K562 (cell line): ENCODE measurements around the gene GTPBP8. TPM values are rescaled to one million over a fixed set of nuclear protein-coding genes. Genes with fewer than 3 reads are reported as not detected.
A peak's percentile ranks its signal among the peaks of the same experiment; 100 is the strongest.

Experiments
- EGR1 ChIP-seq: fragments of 450-650 bp; conservative IDR thresholded peaks from 2 replicates; pipeline ENCODE4 v1.6.1; 2017; ENCODE audit warnings: mild to moderate bottlenecking
- GTF2E2 ChIP-seq: fragments of 200-800 bp; sonication (Bioruptor generic); IDR thresholded peaks from 2 replicates; pipeline ENCODE4 v1.6.1; 2016; ENCODE audit warnings: missing genetic modification characterization, missing compliant biosample characterization
- KDM5B ChIP-seq: fragments of 200-600 bp; sonication (generic); IDR thresholded peaks from 2 replicates; pipeline ENCODE4 v1.6.1; 2012; ENCODE audit warnings: low read depth, mild to moderate bottlenecking, moderate library complexity, low read length, control low read depth, inconsistent platforms; ENCODE audit not compliant: insufficient replicate concordance
- MCM5 ChIP-seq: fragments of 450-650 bp; IDR thresholded peaks from 2 replicates; pipeline ENCODE4 v1.6.1; 2016; ENCODE audit warnings: low read depth
- NBN ChIP-seq: fragments of 450-650 bp; IDR thresholded peaks from 2 replicates; pipeline ENCODE4 v1.6.1; 2016; ENCODE audit warnings: low read depth, mild to moderate bottlenecking
- TAF9B ChIP-seq: fragments of 450-650 bp; IDR thresholded peaks from 2 replicates; pipeline ENCODE4 v1.6.1; 2018; ENCODE audit warnings: mild to moderate bottlenecking; ENCODE audit not compliant: partially characterized antibody
- ZBTB1 ChIP-seq: sonication (generic); formaldehyde crosslinking; IDR thresholded peaks from 2 replicates; pipeline ENCODE4 v1.8.1; 2023; ENCODE audit warnings: missing genetic modification reagents, low read depth, mild to moderate bottlenecking, borderline replicate concordance
- ZNF589 ChIP-seq: fragments of 200-800 bp; sonication (Bioruptor generic); IDR thresholded peaks from 2 replicates; pipeline ENCODE4 v1.6.1; 2016; ENCODE audit warnings: low read depth, missing genetic modification characterization, missing compliant biosample characterization
- polyA plus RNA-seq, 8 experiments: library from polyadenylated mRNA; depleted of rRNA in 4 of 8; stranded (reverse) in 5 of 8; unstranded in 3 of 8; fragments of >200 nt; fragmentation: Nextera tagmentation in 2 of 8; fragmentation: Illumina TruSeq in 1 of 8; extraction: Ambion mirVana in 2 of 8; extraction: Trizol in 1 of 8; gene quantifications; 2 replicates each; pipeline versions ENCODE4 v1.2.1 to v1.2.3, GENCODE V29; 2011 to 2014; ENCODE audit warnings: inconsistent platforms in 1 of 8, missing spikeins in 1 of 8
- total RNA-seq, 7 experiments: library from RNA; depleted of rRNA in 6 of 7; stranded (reverse); fragments of >200 nt in 6 of 7; fragmentation: Illumina TruSeq in 2 of 7; extraction: Trizol in 2 of 7; gene quantifications; 2 replicates each; pipeline versions ENCODE4 v1.2.1 to v1.2.3, GENCODE V29; 2011 to 2021; ENCODE audit warnings: low replicate concordance in 1 of 7
- TF ChIP-seq, protein P1 (sequence below), 2 experiments: fragments of 200-800 bp in 1 of 2; sonication (Bioruptor generic) in 1 of 2; sonication (generic) in 1 of 2; formaldehyde crosslinking in 1 of 2; IDR thresholded peaks in 1 of 2; conservative IDR thresholded peaks in 1 of 2; 2 replicates each; pipeline versions ENCODE4 v1.5.0 to v1.6.1; 2016 to 2020; ENCODE audit warnings: missing compliant biosample characterization in 1 of 2, missing genetic modification characterization in 1 of 2, missing genetic modification reagents in 1 of 2
- TF ChIP-seq, protein P2 (sequence below): fragments of 250-450 bp; sonication (Bioruptor Pico); IDR thresholded peaks from 2 replicates; pipeline ENCODE4 v1.5.0; 2021; ENCODE audit warnings: mild to moderate bottlenecking, moderate library complexity
- TF ChIP-seq, protein P3 (sequence below): fragments of 250-450 bp; sonication (Bioruptor Pico); IDR thresholded peaks from 2 replicates; pipeline ENCODE4 v1.9.0; 2021; ENCODE audit warnings: mild to moderate bottlenecking, inconsistent platforms
- TF ChIP-seq, protein P4 (sequence below): IDR thresholded peaks from 2 replicates; pipeline ENCODE4 v1.6.1; 2011; ENCODE audit not compliant: insufficient read length; ENCODE audit errors: extremely low read depth
- TF ChIP-seq, protein P5 (sequence below): fragments of 250-450 bp; sonication (Bioruptor Pico); IDR thresholded peaks from 2 replicates; pipeline ENCODE4 v1.8.0; 2022; ENCODE audit warnings: moderate library complexity, mild to moderate bottlenecking, inconsistent platforms
- TF ChIP-seq, protein P6 (sequence below): fragments of 250-450 bp; sonication (Bioruptor Pico); IDR thresholded peaks from 2 replicates; pipeline ENCODE4 v1.4.0; 2020

Gene GTPBP8
- total and polyA plus RNA-seq, 9 of the 15 experiments (the other 6 are each of a cell fraction or from before 2014, with no cell fraction given) = 14.0 to 33.3 (median 20.8) TPM

DNA sequence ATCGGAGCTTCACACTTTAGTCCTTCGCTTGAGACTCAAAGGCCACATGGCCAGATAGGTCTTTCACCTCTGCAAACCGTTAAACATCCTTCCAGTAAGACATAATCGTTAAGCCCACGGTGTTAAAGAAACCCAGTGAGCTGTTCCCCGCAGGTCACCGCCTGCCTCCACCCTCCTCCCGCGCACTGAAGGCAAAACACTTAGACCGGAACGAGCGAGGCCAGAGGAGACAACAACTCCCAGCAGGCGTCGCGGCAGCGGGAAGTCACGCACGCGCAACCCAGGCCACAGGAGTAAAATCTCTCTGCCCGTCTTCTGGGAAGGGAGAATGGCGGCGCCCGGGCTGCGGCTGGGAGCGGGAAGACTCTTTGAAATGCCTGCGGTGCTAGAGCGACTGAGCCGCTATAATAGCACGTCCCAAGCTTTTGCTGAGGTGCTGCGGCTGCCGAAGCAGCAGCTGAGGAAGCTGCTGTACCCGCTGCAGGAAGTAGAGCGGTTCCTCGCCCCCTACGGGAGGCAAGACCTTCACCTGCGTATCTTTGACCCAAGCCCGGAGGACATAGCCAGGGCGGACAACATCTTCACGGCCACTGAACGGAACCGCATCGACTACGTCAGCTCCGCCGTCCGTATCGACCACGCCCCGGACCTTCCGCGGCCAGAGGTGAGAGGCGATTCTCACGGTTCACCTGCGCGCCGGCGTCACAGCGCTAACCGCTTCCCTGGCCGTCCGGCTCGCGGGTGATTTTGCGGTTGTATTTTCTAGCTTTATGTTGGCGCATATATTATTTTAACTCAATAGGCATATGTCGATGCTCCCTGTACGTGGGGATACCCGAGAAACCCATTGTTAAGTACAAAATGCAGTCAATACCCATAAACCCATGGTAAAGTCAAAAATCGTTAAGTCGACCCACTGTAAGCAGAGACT lies at the start of gene GTPBP8 (continued):
- TF ChIP-seq, protein P1, sequence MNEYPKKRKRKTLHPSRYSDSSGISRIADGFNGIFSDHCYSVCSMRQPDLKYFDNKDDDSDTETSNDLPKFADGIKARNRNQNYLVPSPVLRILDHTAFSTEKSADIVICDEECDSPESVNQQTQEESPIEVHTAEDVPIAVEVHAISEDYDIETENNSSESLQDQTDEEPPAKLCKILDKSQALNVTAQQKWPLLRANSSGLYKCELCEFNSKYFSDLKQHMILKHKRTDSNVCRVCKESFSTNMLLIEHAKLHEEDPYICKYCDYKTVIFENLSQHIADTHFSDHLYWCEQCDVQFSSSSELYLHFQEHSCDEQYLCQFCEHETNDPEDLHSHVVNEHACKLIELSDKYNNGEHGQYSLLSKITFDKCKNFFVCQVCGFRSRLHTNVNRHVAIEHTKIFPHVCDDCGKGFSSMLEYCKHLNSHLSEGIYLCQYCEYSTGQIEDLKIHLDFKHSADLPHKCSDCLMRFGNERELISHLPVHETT (CRISPR knock-in tag; conservative IDR thresholded peaks at IDR 0.05 in 1 of 2, IDR thresholded peaks at IDR 0.05 in 1 of 2) = peak in 1 of 2 experiments; percentile 73; a peak in 1 of 4 replicates
- peak; percentile 95 for TF ChIP-seq KDM5B
- TF ChIP-seq ZBTB1 (CRISPR knock-in tag) = no peak
- TF ChIP-seq GTF2E2 (tag) = peak; percentile 13
- peak; percentile 90 for TF ChIP-seq TAF9B
- TF ChIP-seq EGR1 = peak; percentile 40; the same call in 1 of the 2 replicates
- TF ChIP-seq, protein P2, sequence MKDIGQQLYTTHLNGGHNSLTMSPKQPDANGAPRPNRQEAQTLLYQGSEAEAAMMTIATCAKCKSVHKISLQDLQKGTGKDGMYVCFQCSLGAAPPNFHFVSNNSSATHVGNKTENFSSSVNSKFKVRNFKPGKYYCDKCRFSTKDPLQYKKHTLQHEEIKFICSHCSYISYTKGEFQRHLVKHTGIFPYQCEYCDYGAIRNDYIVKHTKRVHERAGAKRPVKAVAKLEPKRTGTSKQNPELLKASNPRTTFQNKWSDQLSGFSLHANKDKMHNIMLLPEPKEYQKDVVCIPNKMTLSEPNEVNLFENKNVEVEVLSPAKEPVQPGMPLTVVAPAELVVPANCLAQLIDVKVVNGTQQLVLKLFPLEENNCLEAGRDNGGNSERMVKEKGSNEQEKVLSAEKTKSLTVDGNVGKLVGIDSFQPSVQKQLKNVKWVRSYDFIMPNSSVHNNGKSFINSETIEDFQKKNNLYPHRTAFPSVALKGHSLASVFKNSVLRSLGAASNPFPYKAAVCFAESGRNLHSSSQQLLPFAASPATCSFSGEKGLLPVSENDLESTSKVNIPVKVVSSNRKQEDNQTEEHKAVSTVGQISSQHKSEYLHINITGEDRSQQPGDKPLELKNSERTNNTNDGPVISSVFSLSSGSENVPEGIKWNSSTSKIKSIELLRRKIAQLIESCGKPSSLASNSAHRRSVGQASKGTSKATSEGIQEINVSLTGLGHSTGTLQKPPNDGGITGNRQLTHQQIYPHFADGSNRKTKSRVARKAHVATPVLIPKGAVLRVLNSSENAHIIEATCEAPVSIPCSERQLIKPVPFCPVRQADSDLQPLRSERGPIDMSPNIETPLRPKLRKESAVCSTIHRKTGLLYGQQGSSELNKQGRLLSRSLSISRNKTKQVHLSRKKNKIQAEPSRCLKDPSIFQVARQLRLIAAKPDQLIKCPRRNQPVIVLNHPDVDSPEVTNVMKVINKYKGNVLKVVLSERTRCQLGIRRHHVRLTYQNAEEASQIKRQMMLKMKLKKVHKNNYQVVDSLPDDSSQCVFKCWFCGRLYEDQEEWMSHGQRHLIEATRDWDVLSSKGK (CRISPR knock-in tag) = no peak
- TF ChIP-seq, protein P3, sequence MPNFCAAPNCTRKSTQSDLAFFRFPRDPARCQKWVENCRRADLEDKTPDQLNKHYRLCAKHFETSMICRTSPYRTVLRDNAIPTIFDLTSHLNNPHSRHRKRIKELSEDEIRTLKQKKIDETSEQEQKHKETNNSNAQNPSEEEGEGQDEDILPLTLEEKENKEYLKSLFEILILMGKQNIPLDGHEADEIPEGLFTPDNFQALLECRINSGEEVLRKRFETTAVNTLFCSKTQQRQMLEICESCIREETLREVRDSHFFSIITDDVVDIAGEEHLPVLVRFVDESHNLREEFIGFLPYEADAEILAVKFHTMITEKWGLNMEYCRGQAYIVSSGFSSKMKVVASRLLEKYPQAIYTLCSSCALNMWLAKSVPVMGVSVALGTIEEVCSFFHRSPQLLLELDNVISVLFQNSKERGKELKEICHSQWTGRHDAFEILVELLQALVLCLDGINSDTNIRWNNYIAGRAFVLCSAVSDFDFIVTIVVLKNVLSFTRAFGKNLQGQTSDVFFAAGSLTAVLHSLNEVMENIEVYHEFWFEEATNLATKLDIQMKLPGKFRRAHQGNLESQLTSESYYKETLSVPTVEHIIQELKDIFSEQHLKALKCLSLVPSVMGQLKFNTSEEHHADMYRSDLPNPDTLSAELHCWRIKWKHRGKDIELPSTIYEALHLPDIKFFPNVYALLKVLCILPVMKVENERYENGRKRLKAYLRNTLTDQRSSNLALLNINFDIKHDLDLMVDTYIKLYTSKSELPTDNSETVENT (CRISPR knock-in tag) = 0 out of 2 replicates have a peak, but pooled peaks have one; percentile 13
- peak; percentile 57; the same call in 1 of the 2 replicates for TF ChIP-seq NBN
- TF ChIP-seq, protein P4, sequence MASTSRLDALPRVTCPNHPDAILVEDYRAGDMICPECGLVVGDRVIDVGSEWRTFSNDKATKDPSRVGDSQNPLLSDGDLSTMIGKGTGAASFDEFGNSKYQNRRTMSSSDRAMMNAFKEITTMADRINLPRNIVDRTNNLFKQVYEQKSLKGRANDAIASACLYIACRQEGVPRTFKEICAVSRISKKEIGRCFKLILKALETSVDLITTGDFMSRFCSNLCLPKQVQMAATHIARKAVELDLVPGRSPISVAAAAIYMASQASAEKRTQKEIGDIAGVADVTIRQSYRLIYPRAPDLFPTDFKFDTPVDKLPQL = peak; percentile 6
- no peak for TF ChIP-seq MCM5
- TF ChIP-seq, protein P5, sequence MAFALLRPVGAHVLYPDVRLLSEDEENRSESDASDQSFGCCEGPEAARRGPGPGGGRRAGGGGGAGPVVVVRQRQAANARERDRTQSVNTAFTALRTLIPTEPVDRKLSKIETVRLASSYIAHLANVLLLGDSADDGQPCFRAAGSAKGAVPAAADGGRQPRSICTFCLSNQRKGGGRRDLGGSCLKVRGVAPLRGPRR (CRISPR knock-in tag) = no peak
- TF ChIP-seq ZNF589 (CRISPR knock-in tag) = peak; percentile 46; the same call in 1 of the 2 replicates
- TF ChIP-seq, protein P6, sequence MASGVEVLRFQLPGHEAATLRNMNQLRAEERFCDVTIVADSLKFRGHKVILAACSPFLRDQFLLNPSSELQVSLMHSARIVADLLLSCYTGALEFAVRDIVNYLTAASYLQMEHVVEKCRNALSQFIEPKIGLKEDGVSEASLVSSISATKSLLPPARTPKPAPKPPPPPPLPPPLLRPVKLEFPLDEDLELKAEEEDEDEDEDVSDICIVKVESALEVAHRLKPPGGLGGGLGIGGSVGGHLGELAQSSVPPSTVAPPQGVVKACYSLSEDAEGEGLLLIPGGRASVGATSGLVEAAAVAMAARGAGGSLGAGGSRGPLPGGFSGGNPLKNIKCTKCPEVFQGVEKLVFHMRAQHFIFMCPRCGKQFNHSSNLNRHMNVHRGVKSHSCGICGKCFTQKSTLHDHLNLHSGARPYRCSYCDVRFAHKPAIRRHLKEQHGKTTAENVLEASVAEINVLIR (CRISPR knock-in tag) = peak; percentile 28; the same call in 1 of the 2 replicates
